AG09319 (cell line): ENCODE measurements around the gene ACOT4.
"Not testable (repeated sequence)": the region's sequence is repeated elsewhere in the genome, so short reads cannot be mapped to it uniquely, and the experiment has no call there.

Experiments used
- DNase-seq: peaks from one replicate; pipeline ENCODE4 v3.0.0-alpha.2; 2010; ENCODE audit warnings: low read depth; ENCODE audit errors: extremely low read depth
- TF ChIP-seq, protein P1 (sequence below): IDR thresholded peaks from 2 replicates; pipeline ENCODE4 v1.5.1; 2011; ENCODE audit warnings: low read depth, mild to moderate bottlenecking, inconsistent platforms, low read length, moderate library complexity

ACOT4 gene

GRCh38 chr14:73567951-73568885, 23.5 kb upstream of the ACOT4 start:
- no peak for DNase-seq
- TF ChIP-seq, protein P1, sequence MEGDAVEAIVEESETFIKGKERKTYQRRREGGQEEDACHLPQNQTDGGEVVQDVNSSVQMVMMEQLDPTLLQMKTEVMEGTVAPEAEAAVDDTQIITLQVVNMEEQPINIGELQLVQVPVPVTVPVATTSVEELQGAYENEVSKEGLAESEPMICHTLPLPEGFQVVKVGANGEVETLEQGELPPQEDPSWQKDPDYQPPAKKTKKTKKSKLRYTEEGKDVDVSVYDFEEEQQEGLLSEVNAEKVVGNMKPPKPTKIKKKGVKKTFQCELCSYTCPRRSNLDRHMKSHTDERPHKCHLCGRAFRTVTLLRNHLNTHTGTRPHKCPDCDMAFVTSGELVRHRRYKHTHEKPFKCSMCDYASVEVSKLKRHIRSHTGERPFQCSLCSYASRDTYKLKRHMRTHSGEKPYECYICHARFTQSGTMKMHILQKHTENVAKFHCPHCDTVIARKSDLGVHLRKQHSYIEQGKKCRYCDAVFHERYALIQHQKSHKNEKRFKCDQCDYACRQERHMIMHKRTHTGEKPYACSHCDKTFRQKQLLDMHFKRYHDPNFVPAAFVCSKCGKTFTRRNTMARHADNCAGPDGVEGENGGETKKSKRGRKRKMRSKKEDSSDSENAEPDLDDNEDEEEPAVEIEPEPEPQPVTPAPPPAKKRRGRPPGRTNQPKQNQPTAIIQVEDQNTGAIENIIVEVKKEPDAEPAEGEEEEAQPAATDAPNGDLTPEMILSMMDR: no peak

GRCh38 chr14:73568886-73569184, 22.8 kb upstream of the ACOT4 start:
- not testable (repeated sequence) for DNase-seq

- DNase-seq: peak; percentile 85
These were observed 22.3 kb upstream of the ACOT4 start, which contains the start of gene ACOT2 for GRCh38 chr14:73569185-73569958. ACOT2 (plus strand) TSS chr14:73569213; CDS start chr14:73569241, 28 bp downstream.

DNA sequence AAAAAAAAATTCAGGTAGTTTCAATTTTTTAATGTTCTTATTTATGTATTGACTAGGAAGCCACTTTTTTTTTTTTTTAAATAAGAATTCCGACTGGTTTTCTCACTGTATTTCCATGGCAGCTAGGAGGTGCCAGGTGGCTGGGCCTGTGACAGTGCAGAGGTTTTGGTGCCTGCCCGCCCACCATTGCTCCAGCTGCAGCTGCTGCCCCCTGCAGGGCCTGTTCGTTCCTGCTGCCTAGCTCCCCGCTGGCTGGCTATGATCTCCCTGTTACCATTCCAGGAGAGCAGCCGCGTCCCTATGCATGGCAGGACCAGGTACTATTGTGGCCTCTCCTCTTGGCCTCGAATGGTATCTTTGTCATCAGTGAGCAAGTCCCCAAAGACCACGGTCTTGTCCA, 20.8 kb upstream of the ACOT4 start:
- DNase-seq: not testable (repeated sequence)
- TF ChIP-seq, protein P1: peak; percentile 50

- not testable (repeated sequence) for DNase-seq
These were observed 18.6 kb upstream of the ACOT4 start for GRCh38 chr14:73573034-73573433.

DNA sequence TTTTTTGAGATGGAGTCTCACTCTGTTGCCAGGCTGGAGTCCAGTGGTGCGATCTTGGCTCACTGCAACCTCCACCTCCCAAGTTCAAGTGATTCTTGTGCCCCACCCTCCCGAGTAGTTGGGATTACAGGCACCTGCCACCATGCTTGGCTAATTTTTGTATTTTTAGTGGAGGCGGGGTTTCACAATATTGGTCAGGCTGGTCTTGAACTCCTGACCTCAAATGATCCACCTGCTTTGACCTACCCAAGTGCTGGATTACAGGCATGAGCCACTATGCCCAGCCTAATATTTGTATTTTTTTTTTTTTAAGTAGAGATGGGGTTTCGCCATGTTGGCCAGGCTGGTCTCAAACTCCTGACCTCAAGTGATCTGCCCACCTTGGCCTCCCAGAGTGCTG, 17.9 kb upstream of the ACOT4 start:
- not testable (repeated sequence) for DNase-seq

GRCh38 chr14:73574251-73574650, 17.4 kb upstream of the ACOT4 start:
- not testable (repeated sequence) for DNase-seq

DNA sequence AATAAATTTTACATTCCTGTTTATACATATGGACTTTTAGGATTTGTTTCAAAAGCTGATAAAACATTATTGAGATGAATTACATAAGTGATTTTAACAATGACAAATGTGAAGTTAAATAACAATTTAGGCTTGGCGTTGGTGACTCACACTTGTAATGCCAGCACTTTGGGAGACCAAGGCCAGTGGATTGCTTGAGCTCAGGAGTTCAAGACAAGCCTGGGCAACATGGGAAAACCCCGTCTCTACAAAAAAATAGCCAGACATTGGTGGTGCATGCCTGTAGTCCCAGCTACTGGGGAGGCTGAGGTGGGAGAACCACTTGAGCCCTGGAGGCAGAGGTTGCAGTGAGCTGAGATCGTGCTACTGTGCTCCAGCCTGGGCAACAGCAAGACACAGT, 15.3 kb upstream of the ACOT4 start:
- TF ChIP-seq, protein P1: no peak

GRCh38 chr14:73577214-73577613, 14.5 kb upstream of the ACOT4 start:
- DNase-seq: not testable (repeated sequence)

More for the DNA sequence above, 15.3 kb upstream of the ACOT4 start:
- DNase-seq: no peak

GRCh38 chr14:73582102-73582979, 9.3 kb upstream of the ACOT4 start:
- DNase-seq: not testable (repeated sequence)

DNA sequence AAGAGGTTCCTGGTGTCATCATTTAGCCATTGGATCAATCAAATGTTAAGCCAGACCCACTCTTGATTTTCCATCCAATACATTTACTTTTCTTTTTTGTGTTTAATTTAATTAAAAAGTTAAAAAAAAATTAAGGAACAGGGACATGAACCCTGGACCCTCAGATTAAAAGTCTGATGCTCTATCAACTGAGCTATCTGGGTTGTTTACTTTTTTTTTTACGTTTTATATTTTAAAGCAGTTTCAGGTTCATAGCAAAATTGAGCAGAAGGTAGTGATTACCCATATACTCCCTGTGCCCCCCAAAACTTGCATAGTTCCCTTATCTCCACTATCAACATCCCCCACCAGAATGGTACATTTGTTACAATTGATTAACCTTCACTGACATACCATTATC, 3.0 kb upstream of the ACOT4 start:
- DNase-seq: no peak
- TF ChIP-seq, protein P1: no peak
